MCF 10A (cell line): Measurements from ENCODE around the gene SERPINA3. TPM values are rescaled to one million over a fixed set of nuclear protein-coding genes. Genes with fewer than 3 reads are reported as not detected.

ENCODE experiments used
- BruUV-seq: library from RNA; stranded (reverse); fragments of 400-500 nt; replicated peaks from 2 replicates; lab custom pipeline; 2021; lab: Mats Ljungman, UMichigan
- CTCF ChIA-PET: fragments of 300-600 bp; sonication (Branson Sonifier 250); formaldehyde crosslinking; extraction: SDS; loops from one replicate; lab custom pipeline; 2021; ENCODE audit warnings: antibody characterized with exemption, inconsistent platforms; lab: Yijun Ruan, JAX
- POLR2A ChIA-PET: fragments of 300-600, 350-650 bp; sonication (Branson Sonifier 250); formaldehyde crosslinking; extraction: SDS; loops from one replicate; lab custom pipeline; 2020; ENCODE audit warnings: antibody characterized with exemption, inconsistent platforms; lab: Yijun Ruan, JAX
- DNase-seq: peaks from one replicate; pipeline ENCODE4 v3.0.0-alpha.2; 2018; ENCODE audit not compliant: unreplicated experiment
- H3K27ac Mint-ChIP-seq: one replicate; pipeline ENCODE4 v1.8.0; 2022; ENCODE audit warnings: mild to moderate bottlenecking, low read depth, mixed read lengths; ENCODE audit not compliant: unreplicated experiment
- H3K27me3 Mint-ChIP-seq: one replicate; pipeline ENCODE4 v1.8.0; 2022; ENCODE audit warnings: mixed read lengths; ENCODE audit not compliant: insufficient read depth, unreplicated experiment
- H3K36me3 Mint-ChIP-seq: one replicate; pipeline ENCODE4 v1.8.0; 2022; ENCODE audit warnings: mild to moderate bottlenecking, moderate library complexity, mixed read lengths; ENCODE audit not compliant: insufficient read depth, unreplicated experiment
- H3K4me1 Mint-ChIP-seq: one replicate; pipeline ENCODE4 v1.8.0; 2022; ENCODE audit warnings: mixed read lengths; ENCODE audit not compliant: insufficient read depth, unreplicated experiment
- H3K4me3 Mint-ChIP-seq: one replicate; pipeline ENCODE4 v1.8.0; 2022; ENCODE audit warnings: mild to moderate bottlenecking, moderate library complexity, mixed read lengths; ENCODE audit not compliant: unreplicated experiment
- H3K9me3 Mint-ChIP-seq: one replicate; pipeline ENCODE4 v1.8.0; 2022; ENCODE audit warnings: mixed read lengths; ENCODE audit not compliant: unreplicated experiment
- CTCF ChIP-seq: fragments of 200-600 bp; IDR thresholded peaks from one replicate; pipeline ENCODE4 v1.8.0; 2022; ENCODE audit warnings: antibody characterized with exemption, mild to moderate bottlenecking; ENCODE audit not compliant: unreplicated experiment
- intact Hi-C: fragments of 100-400 bp; cut with micrococcal nuclease; formaldehyde crosslinking; loops from 2 replicates; pipeline ENCODE4 v1.14.1; 2022
- total RNA-seq: library from RNA; stranded (reverse); gene quantifications from 2 replicates; pipeline ENCODE4 v1.2.3, GENCODE V29; 2022

Gene SERPINA3
- total RNA-seq, 1 experiment from 2014 or later, result 44.5 TPM

GRCh38 chr14:94623856-94624499 lies 11.8 kb downstream of the SERPINA3 start:
- H3K4me1 Mint-ChIP-seq, result no peaks in the 10 kb centered on the region
- no peak overlapping the region for H3K27ac Mint-ChIP-seq
- H3K4me3 Mint-ChIP-seq, result no peak overlapping the region
- intact Hi-C loops, result no loop called here
- ChIA-PET CTCF (interaction anchor here (0.6 to 1.1 kb wide), 2 partner anchors 12 to 66 kb away, joined by 3 read pairs; partner anchors contain the start of gene SERPINA3), POLR2A (interaction anchor here (0.6 to 0.7 kb wide), 2 partner anchors 30 to 166 kb away, joined by 3 read pairs; no protein-coding TSS in a partner anchor)
- DNase-seq, result no peak
- peaks cover 14% of the 10 kb centered on the region for H3K9me3 Mint-ChIP-seq
- peaks cover 26% of the 10 kb centered on the region for H3K36me3 Mint-ChIP-seq
- H3K27me3 Mint-ChIP-seq, result no peaks in the 10 kb centered on the region
- no peak for TF ChIP-seq CTCF
- no TSS peak for BruUV-seq

GRCh38 chr14:94624537-94625352 lies 12.6 kb downstream of the SERPINA3 start:
- no peaks in the 10 kb centered on the region for H3K4me1 Mint-ChIP-seq
- no peak for TF ChIP-seq CTCF
- BruUV-seq, result no TSS peak
- no peak for DNase-seq
- peaks cover 10% of the 10 kb centered on the region for H3K9me3 Mint-ChIP-seq
- CTCF ChIA-PET, result interaction anchor here (0.6 to 1.1 kb wide), 2 partner anchors 13 to 65 kb away, joined by 3 read pairs; partner anchors contain the start of gene SERPINA3
- no peak overlapping the region for H3K4me3 Mint-ChIP-seq
- no peaks in the 10 kb centered on the region for H3K27me3 Mint-ChIP-seq
- peaks cover 18% of the 10 kb centered on the region for H3K36me3 Mint-ChIP-seq
- intact Hi-C loops, result no loop called here
- POLR2A ChIA-PET, result interaction anchor here (0.6 to 1.1 kb wide), 4 partner anchors 14 to 167 kb away, joined by 3 read pairs; no protein-coding TSS in a partner anchor
- H3K27ac Mint-ChIP-seq, result no peak overlapping the region

GRCh38 chr14:94625353-94625635 lies 13.1 kb downstream of the SERPINA3 start:
- intact Hi-C loops, result no loop called here
- ChIA-PET POLR2A (interaction anchor here (0.6 to 1.1 kb wide), 2 partner anchors 14 to 57 kb away, joined by 3 read pairs; no protein-coding TSS in a partner anchor), CTCF (no interaction called here)
- Mint-ChIP-seq H3K4me1 (no peaks in the 10 kb centered on the region), H3K4me3 (no peak overlapping the region), H3K36me3 (peaks cover 16% of the 10 kb centered on the region), H3K27ac (no peak overlapping the region), H3K9me3 (peaks cover 4% of the 10 kb centered on the region), H3K27me3 (no peaks in the 10 kb centered on the region)
- no peak for TF ChIP-seq CTCF
- BruUV-seq, result no TSS peak
- no peak for DNase-seq

GRCh38 chr14:94628578-94628977 lies 16.4 kb downstream of the SERPINA3 start:
- ChIA-PET CTCF (interaction anchor here (0.8 kb wide), 1 partner anchor 44 kb away, joined by 4 read pairs; no protein-coding TSS in a partner anchor), POLR2A (interaction anchor here (0.7 kb wide), 1 partner anchor 10 kb away, joined by 3 read pairs; no protein-coding TSS in a partner anchor)
- DNase-seq, result no peak
- H3K27me3 Mint-ChIP-seq, result no peaks in the 10 kb centered on the region
- no peak overlapping the region for H3K4me3 Mint-ChIP-seq
- no peaks in the 10 kb centered on the region for H3K36me3 Mint-ChIP-seq
- BruUV-seq, result no TSS peak
- no peak for TF ChIP-seq CTCF
- intact Hi-C loops, result no loop called here
- H3K4me1 Mint-ChIP-seq, result no peaks in the 10 kb centered on the region
- H3K9me3 Mint-ChIP-seq, result no peaks in the 10 kb centered on the region
- no peak overlapping the region for H3K27ac Mint-ChIP-seq
